Pancreas (tissue), 10 donors: Measurements from ENCODE around the gene IL1A. TPM values are rescaled to one million over a fixed set of nuclear protein-coding genes. Genes with fewer than 3 reads are reported as not detected.

Experiments used
- ATAC-seq, 4 donors: fragments of 200-7000 bp; cut with Tn5 transposase; one replicate each; pipeline versions ENCODE4 v1.8.0 to v1.9.1; 2020; ENCODE audit warnings: mild to moderate bottlenecking in 4 of 4, moderate library complexity in 4 of 4
- DNase-seq, 6 donors: peaks; one replicate each; pipeline ENCODE4 v3.0.0-alpha.2; 2020
- FAIRE-seq: peaks from 2 replicates; lab custom pipeline; 2012; peaks lifted over from hg19 to GRCh38; lab: Jason Lieb, UNC
- H3K27ac ChIP-seq, 4 donors: fragments of 200-600 bp; sonication (generic); 1 replicate in 3 of 4; 2 replicates in 1 of 4; pipeline versions ENCODE4 v1.5.0 to v1.8.0; 2020
- H3K27me3 ChIP-seq, 4 donors: fragments of 200-600 bp; one replicate each; pipeline ENCODE4 v1.8.0; 2021
- H3K36me3 ChIP-seq, 3 donors: fragments of 200-600 bp; sonication (generic) in 1 of 3; one replicate each; pipeline versions ENCODE4 v1.5.0 to v1.8.0; 2020 to 2021
- H3K4me1 ChIP-seq, 3 donors: fragments of 200-600 bp; one replicate each; pipeline ENCODE4 v1.8.0; 2021
- H3K4me3 ChIP-seq, 4 donors: fragments of 200-600 bp; sonication (generic) in 2 of 4; one replicate each; pipeline versions ENCODE4 v1.5.0 to v1.8.0; 2020 to 2021
- H3K9me3 ChIP-seq, 4 donors: fragments of 200-600 bp; one replicate each; pipeline ENCODE4 v1.8.0; 2021
- CTCF ChIP-seq, 4 donors: fragments of 200-600 bp; sonication (generic) in 3 of 4; IDR thresholded peaks; one replicate each; pipeline versions ENCODE4 v1.5.0 to v1.8.0; 2021; ENCODE audit warnings: antibody characterized with exemption in 4 of 4
- WGBS, 2 donors: extraction: QIAGEN DNeasy Blood & Tissue Kit; methylation state at CpG; one replicate each; pipeline ENCODE4 v1.1.7; 2013; 5-methylcytosine and 5-hydroxymethylcytosine counted together
- intact Hi-C, 3 donors: fragments of 100-400 bp; cut with DNase I; formaldehyde crosslinking; loops; one replicate each; pipeline versions ENCODE4 v1.11.1 to v1.14.2; 2022
- polyA plus RNA-seq, 2 donors: library from polyadenylated mRNA; stranded (reverse); fragments of 200-250 nt; gene quantifications; one replicate each; pipeline ENCODE4 v1.2.3, GENCODE V29; 2013
- total RNA-seq, 6 donors: library from RNA; stranded (reverse); fragmentation: NEBNext Ultra II Directional in 4 of 6; extraction: Animal tissue kit (Norgen Biotek cat#: 25700) in 4 of 6; gene quantifications; one replicate each; pipeline versions ENCODE4 v1.2.1 to v1.2.4, GENCODE V29; 2021 to 2023
- donor health status: healthy with polysubstance abuse.
- donor health status: DM: no; HTN: no; CAD: no; lungs with moderate emphysema.
- donor health status: DM: no; HTN: no; CAD: no.
- donor health status: control.
- donor health status: control.
- donor health status: Bipolar disorder and iron deficiency.
- donor health status: DM: yes; HTN: yes; CAD: no.
- donor health status: DM: no; HTN: no; CAD: no.
- donor health status: DM: no; HTN: no; CAD: no.
- donor health status: DM: yes; HTN: yes; CAD: no.

Gene IL1A
- total and polyA plus RNA-seq, 8 donors: 0.05 to 0.18 (median 0.09) TPM; not detected in 4

DNA sequence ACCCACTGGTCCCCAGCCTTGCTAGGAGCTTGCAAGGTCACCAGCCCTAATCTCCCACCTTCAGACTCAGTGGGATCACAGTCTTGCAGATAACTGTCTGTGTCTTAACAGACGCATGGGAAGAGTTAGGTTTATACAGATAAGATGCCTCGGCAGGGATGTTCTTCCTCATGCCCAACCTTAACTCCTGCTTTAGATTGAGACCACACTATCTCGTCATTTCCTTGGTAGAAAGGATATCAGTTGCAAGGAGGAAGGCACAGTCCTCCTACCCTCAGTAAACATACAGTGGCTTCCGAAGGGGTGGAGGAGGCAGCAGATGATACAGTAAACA is 56.3 kb downstream of the IL1A start:
- Histone ChIP-seq H3K4me1 (no peaks in the 10 kb centered on the region), H3K36me3 (no peaks in the 10 kb centered on the region), H3K9me3 (no peaks in the 10 kb centered on the region), H3K27ac (no peak overlapping the region), H3K4me3 (no peak overlapping the region), H3K27me3 (no peaks in the 10 kb centered on the region)
- FAIRE-seq (no peak), ATAC-seq (no peak), DNase-seq (no peak)
- no peak for TF ChIP-seq CTCF (IDR thresholded peaks at IDR 0.05)
- intact Hi-C loops: loop anchor here in 2 of 3 donors (5.0 kb wide), 2 partner anchors 106 to 121 kb away; no protein-coding TSS in a partner anchor
- WGBS, 2 donors: 52 to 69% methylated on average over 4 of the region's 4 CpGs

DNA sequence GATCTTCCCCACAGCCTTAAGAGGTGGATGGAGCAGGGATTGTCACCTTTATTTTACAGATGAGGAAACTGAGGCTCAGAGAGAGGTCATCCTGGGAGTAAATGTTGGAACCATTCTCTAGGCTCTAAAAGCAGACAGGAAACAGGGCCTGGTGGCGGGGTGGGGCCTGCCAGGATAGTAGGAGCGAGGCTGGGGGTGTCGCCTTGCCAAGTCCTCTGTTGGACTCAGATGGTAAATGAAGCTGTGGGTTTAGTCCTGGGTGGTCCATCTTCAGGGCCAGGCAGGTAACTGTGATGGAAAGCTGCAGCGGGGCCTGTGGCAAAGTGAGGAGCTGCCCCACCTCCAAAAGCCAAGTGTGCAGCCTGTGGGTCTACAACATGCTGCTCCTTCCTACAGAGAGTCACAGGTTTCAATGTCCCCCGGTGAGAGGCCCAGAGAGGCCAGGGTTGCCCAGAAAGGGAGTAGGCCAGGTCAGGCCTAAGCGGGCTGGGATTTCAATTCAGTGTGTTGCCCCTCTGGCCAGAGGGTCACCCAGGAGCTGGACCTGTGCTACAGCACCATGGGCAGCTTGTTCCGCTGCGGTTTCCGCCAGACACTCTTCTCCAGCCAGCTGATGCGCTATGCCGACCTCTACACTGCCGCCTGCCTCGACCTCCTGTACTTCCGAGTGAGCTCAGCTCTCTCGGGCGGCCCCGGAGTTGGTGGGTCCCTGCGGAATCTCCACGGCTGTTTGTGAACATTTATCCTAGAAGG is 56.8 kb downstream of the IL1A start:
- TF ChIP-seq CTCF (IDR thresholded peaks at IDR 0.05): no peak
- intact Hi-C loops: loop anchor here in 2 of 3 donors (5.0 kb wide), 2 partner anchors 105 to 120 kb away; no protein-coding TSS in a partner anchor
- no peak for DNase-seq
- H3K27me3 ChIP-seq: no peaks in the 10 kb centered on the region
- WGBS, 2 donors: 75 to 87% methylated on average over 19 of the region's 19 CpGs
- no peaks in the 10 kb centered on the region for H3K9me3 ChIP-seq
- no peaks in the 10 kb centered on the region for H3K4me1 ChIP-seq
- no peaks in the 10 kb centered on the region for H3K36me3 ChIP-seq
- no peak overlapping the region for H3K4me3 ChIP-seq
- H3K27ac ChIP-seq: no peak overlapping the region
- no peak for ATAC-seq
- no peak for FAIRE-seq

- Histone ChIP-seq H3K36me3 (no peaks in the 10 kb centered on the region), H3K27ac (no peak overlapping the region), H3K4me1 (no peaks in the 10 kb centered on the region), H3K9me3 (no peaks in the 10 kb centered on the region), H3K27me3 (no peaks in the 10 kb centered on the region), H3K4me3 (no peak overlapping the region)
- peak; percentile 95 to 98 (median 96) for ATAC-seq
- WGBS, 2 donors: 31 to 33% methylated on average over 19 of the region's 19 CpGs
- DNase-seq: peak; percentile 73 to 96 (median 90)
- intact Hi-C loops: loop anchor here in 2 of 3 donors (5.0 kb wide), 2 partner anchors 104 to 119 kb away; no protein-coding TSS in a partner anchor
- no peak for FAIRE-seq
- TF ChIP-seq CTCF (IDR thresholded peaks at IDR 0.05): peak; percentile 89 to 98 (median 94)
Observed at GRCh38 chr2:112726487-112727190, 57.7 kb downstream of the IL1A start.

- TF ChIP-seq CTCF (IDR thresholded peaks at IDR 0.05): no peak
- DNase-seq (peak in 1 of 6 donors; percentile 43), ATAC-seq (peak in 1 of 4 donors; percentile 4), FAIRE-seq (no peak)
- H3K9me3 ChIP-seq: no peaks in the 10 kb centered on the region
- H3K27ac ChIP-seq: no peak overlapping the region
- 80 to 84% methylated on average over 15 of the region's 15 CpGs for WGBS, 2 donors
- H3K4me1 ChIP-seq: no peaks in the 10 kb centered on the region
- H3K4me3 ChIP-seq: no peak overlapping the region
- no peaks in the 10 kb centered on the region for H3K27me3 ChIP-seq
- intact Hi-C loops: loop anchor here in 2 of 3 donors (5.0 kb wide), 2 partner anchors 104 to 118 kb away; no protein-coding TSS in a partner anchor
- H3K36me3 ChIP-seq: no peaks in the 10 kb centered on the region
Observed at GRCh38 chr2:112725545-112726457, 58.5 kb downstream of the IL1A start.
